Transverse colon (tissue), 4 donors: ENCODE results near the gene PAQR5. TPM values are rescaled to one million over a fixed set of nuclear protein-coding genes. Genes with fewer than 3 reads are reported as not detected.

Experiments used
- DNase-seq: peaks from one replicate; pipeline ENCODE4 v3.0.0-alpha.2; 2019
- H3K27ac ChIP-seq, 4 donors: fragments of 200-600 bp; sonication (generic); 2 replicates each; pipeline ENCODE4 v1.5.1; 2016 to 2018; ENCODE audit warnings: inconsistent platforms in 4 of 4
- H3K27me3 ChIP-seq: fragments of 200-600 bp; sonication (generic); 2 replicates; pipeline ENCODE4 v1.5.1; 2017; ENCODE audit warnings: inconsistent platforms
- H3K36me3 ChIP-seq, 4 donors: fragments of 200-600 bp; sonication (generic); 2 replicates each; pipeline ENCODE4 v1.5.1; 2017 to 2019; ENCODE audit warnings: inconsistent platforms in 4 of 4
- H3K4me1 ChIP-seq, 4 donors: fragments of 200-600 bp; sonication (generic); 2 replicates each; pipeline ENCODE4 v1.5.1; 2017 to 2020; ENCODE audit warnings: inconsistent platforms in 4 of 4
- H3K4me3 ChIP-seq, 4 donors: fragments of 200-600 bp; sonication (generic); 1 replicate in 1 of 4; 2 replicates in 3 of 4; pipeline versions ENCODE4 v1.5.1 to v1.6.1; 2017 to 2019; ENCODE audit warnings: inconsistent platforms in 4 of 4
- H3K9me3 ChIP-seq, 2 donors: fragments of 200-600 bp; sonication (generic); 2 replicates each; pipeline ENCODE4 v1.5.1; 2017 to 2019; ENCODE audit warnings: inconsistent platforms in 2 of 2
- CTCF ChIP-seq, 5 experiments: fragments of 200-600 bp in 3 of 5; fragments of 450-650 bp in 2 of 5; sonication (generic) in 3 of 5; IDR thresholded peaks; 1 replicate in 2 of 5; 2 replicates in 3 of 5; pipeline ENCODE4 v1.5.1; 2016 to 2017; ENCODE audit warnings: antibody characterized with exemption in 5 of 5, inconsistent platforms in 3 of 5, mild to moderate bottlenecking in 2 of 5, moderate library complexity in 1 of 5
- EP300 ChIP-seq: sonication (generic); formaldehyde crosslinking; IDR thresholded peaks from one replicate; pipeline ENCODE4 v1.6.1; 2017; ENCODE audit warnings: antibody characterized with exemption, low read depth
- POLR2A ChIP-seq: fragments of 450-650 bp; IDR thresholded peaks from one replicate; pipeline ENCODE4 v1.6.1; 2016; ENCODE audit warnings: antibody characterized with exemption, mild to moderate bottlenecking, moderate library complexity
- POLR2AphosphoS5 ChIP-seq, 3 donors: sonication (generic); formaldehyde crosslinking; IDR thresholded peaks; one replicate each; pipeline ENCODE4 v1.6.1; 2016; ENCODE audit warnings: antibody characterized with exemption in 3 of 3
- WGBS, 2 donors: methylation state at CpG; one replicate each; pipeline ENCODE4 v1.1.5; 2018; ENCODE audit warnings: low coverage in 1 of 2; 5-methylcytosine and 5-hydroxymethylcytosine counted together
- in situ Hi-C, 4 donors: fragments of 200-750 bp; cut with MboI; loops; one replicate each; pipeline versions ENCODE4 v1.15.0 to v1.15.1; 2017; ENCODE audit warnings: low sequenced_read_pairs in 3 of 4, low pct_ligation_motif_present in 1 of 4, low pct_unique_long_range_greater_than_20kb in 1 of 4
- intact Hi-C: fragments of 100-400 bp; cut with DNase I; formaldehyde crosslinking; loops from one replicate; pipeline ENCODE4 v1.15.1; 2023; ENCODE audit warnings: low total_unique reads
- total RNA-seq, 4 donors: library from RNA; depleted of rRNA; stranded (reverse); fragments of >200 nt; gene quantifications; one replicate each; pipeline ENCODE4 v1.1.0, GENCODE V29; 2016

Gene PAQR5
- total RNA-seq, 4 donors from 2014 or later, result 21.1 to 80.0 (median 48.9) TPM

- TF ChIP-seq POLR2AphosphoS5 (IDR thresholded peaks at IDR 0.05), result peak; percentile 84 to 93 (median 89)
- TF ChIP-seq CTCF (IDR thresholded peaks at IDR 0.05), result no peak
- TF ChIP-seq POLR2A, result peak; percentile 77
- H3K27ac ChIP-seq, result peak overlapping the region; percentile 88 to 92 (median 88)
- no peaks in the 10 kb centered on the region for H3K27me3 ChIP-seq
- intact Hi-C loops, result no loop called here
- in situ Hi-C loops, result no loop called here
- H3K36me3 ChIP-seq, result no peaks in the 10 kb centered on the region
- H3K4me3 ChIP-seq, result peak overlapping the region in 2 of 4 donors; percentile 7 to 32
- WGBS, 2 donors, result 35 to 38% methylated on average over 2 to 5 of the region's 5 CpGs
- peaks cover 12 to 94% (median 59%) of the 10 kb centered on the region in 4 donors for H3K4me1 ChIP-seq
- H3K9me3 ChIP-seq, result no peaks in the 10 kb centered on the region
- DNase-seq, result peak; percentile 68
These were observed 18.7 kb downstream of the PAQR5 start for GRCh38 chr15:69317392-69317841.

GRCh38 chr15:69318033-69318432, 19.3 kb downstream of the PAQR5 start:
- no peaks in the 10 kb centered on the region for H3K36me3 ChIP-seq
- in situ Hi-C loops, result no loop called here
- DNase-seq, result no peak
- intact Hi-C loops, result no loop called here
- H3K27me3 ChIP-seq, result no peaks in the 10 kb centered on the region
- H3K27ac ChIP-seq, result peak overlapping the region; percentile 88 to 92 (median 88)
- peaks cover 12 to 88% (median 57%) of the 10 kb centered on the region in 4 donors for H3K4me1 ChIP-seq
- peak overlapping the region in 1 of 4 donors; percentile 8 for H3K4me3 ChIP-seq
- TF ChIP-seq CTCF (IDR thresholded peaks at IDR 0.05), result no peak
- no peak for TF ChIP-seq EP300
- no peak for TF ChIP-seq POLR2AphosphoS5 (IDR thresholded peaks at IDR 0.05)
- no peak for TF ChIP-seq POLR2A
- 78 to 86% methylated on average over 4 to 7 of the region's 7 CpGs for WGBS, 2 donors
- no peaks in the 10 kb centered on the region for H3K9me3 ChIP-seq

- intact Hi-C loops, result no loop called here
- peak overlapping the region in 3 of 4 donors; percentile 4 to 92 (median 19) for H3K27ac ChIP-seq
- WGBS, 2 donors, result 74 to 80% methylated on average over 1 to 19 of the region's 19 CpGs
These were observed 21.0 kb downstream of the PAQR5 start for GRCh38 chr15:69319384-69320375.

GRCh38 chr15:69320977-69321554, 22.4 kb downstream of the PAQR5 start:
- peak; percentile 59 for DNase-seq
- peaks cover 2 to 82% (median 42%) of the 10 kb centered on the region in 4 donors for H3K4me1 ChIP-seq
- H3K27ac ChIP-seq, result peak overlapping the region in 3 of 4 donors; percentile 23 to 92 (median 68)
- no peaks in the 10 kb centered on the region for H3K36me3 ChIP-seq
- H3K27me3 ChIP-seq, result no peaks in the 10 kb centered on the region
- TF ChIP-seq CTCF (IDR thresholded peaks at IDR 0.05) (no peak), EP300 (no peak), POLR2A (no peak), POLR2AphosphoS5 (IDR thresholded peaks at IDR 0.05) (no peak)
- WGBS, 2 donors, result 34 to 43% methylated on average over 6 to 7 of the region's 7 CpGs
- intact Hi-C loops (no loop called here), in situ Hi-C loops (no loop called here)
- H3K4me3 ChIP-seq, result no peak overlapping the region
- no peaks in the 10 kb centered on the region for H3K9me3 ChIP-seq

More at GRCh38 chr15:69319384-69320375, 21.0 kb downstream of the PAQR5 start:
- in situ Hi-C loops, result no loop called here
- no peak for DNase-seq
- no peaks in the 10 kb centered on the region for H3K27me3 ChIP-seq
- no peaks in the 10 kb centered on the region for H3K36me3 ChIP-seq
- no peaks in the 10 kb centered on the region for H3K9me3 ChIP-seq
- H3K4me3 ChIP-seq, result no peak overlapping the region
- peaks cover 6 to 84% (median 49%) of the 10 kb centered on the region in 4 donors for H3K4me1 ChIP-seq
- TF ChIP-seq POLR2A (no peak), EP300 (no peak)
